Astrocyte (in vitro differentiated cells and primary cell): ENCODE results near the gene GNB1.

Experiments used
- CTCF ChIP-seq: IDR thresholded peaks from 2 replicates; pipeline ENCODE4 v1.5.1; 2011; ENCODE audit warnings: low read depth, mild to moderate bottlenecking, inconsistent platforms, low read length, moderate library complexity; ENCODE audit not compliant: insufficient read depth
- EZH2 ChIP-seq: IDR thresholded peaks from 2 replicates; pipeline ENCODE4 v1.6.1; 2012; ENCODE audit warnings: mild to moderate bottlenecking, low read length, inconsistent platforms; ENCODE audit not compliant: insufficient read depth

- no peak for TF ChIP-seq CTCF
- no peak for TF ChIP-seq EZH2
Measured at GRCh38 chr1:1793481-1794244, 97.2 kb downstream of the GNB1 start.
